GM21390 (cell line): ENCODE data around the gene CST1.
"Not testable (repeated sequence)": the region's sequence is repeated elsewhere in the genome, so short reads cannot be mapped to it uniquely, and the experiment has no call there.

Experiments
- ATAC-seq: cut with Tn5 transposase; IDR thresholded peaks from one replicate; pipeline ENCODE4 v1.9.1; 2021; ENCODE audit not compliant: unreplicated experiment

Gene CST1

GRCh38 chr20:23711778-23712177, 39.0 kb downstream of the CST1 start:
- ATAC-seq: not testable (repeated sequence)

GRCh38 chr20:23710771-23711170, 40.0 kb downstream of the CST1 start:
- ATAC-seq: no peak

GRCh38 chr20:23705895-23706294, 44.8 kb downstream of the CST1 start:
- ATAC-seq: no peak

DNA sequence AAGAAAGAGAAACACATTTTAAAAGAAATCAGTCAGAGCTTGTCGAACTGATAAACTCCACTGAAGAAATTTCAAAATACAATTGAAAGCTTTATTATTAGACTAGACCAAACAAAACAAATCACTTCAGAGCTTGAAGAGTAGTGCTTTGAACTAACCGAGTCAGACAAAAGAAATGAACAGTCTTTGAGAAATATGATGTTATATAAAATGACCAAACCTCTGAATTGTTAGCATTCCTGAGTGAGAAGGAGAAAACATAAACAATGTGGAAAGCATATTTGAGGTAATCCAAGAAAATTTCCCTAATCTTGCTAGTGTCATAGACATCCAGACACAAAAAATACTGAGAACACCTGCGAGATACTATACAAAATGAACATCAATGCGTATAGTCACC, 48.7 kb downstream of the CST1 start:
- no peak for ATAC-seq

DNA sequence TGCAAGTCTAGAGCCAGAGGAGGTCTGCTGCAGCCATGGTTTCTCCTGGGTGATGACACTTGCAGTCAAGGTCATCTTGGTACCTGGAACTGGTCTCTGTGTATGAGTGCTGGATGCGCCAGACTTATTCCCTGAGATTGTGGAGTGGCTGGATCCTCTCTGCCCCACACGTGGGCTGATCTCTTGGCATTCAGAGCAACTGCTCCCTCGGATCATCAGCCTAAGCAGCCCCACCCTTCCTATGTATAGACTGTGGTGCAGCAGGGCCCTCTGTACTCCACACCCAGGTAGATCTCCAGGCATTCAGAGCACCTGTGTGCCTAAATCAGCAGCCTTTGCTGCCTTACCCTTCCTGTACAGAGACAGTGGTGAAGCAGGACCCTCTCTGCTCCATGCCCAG, 49.8 kb downstream of the CST1 start:
- ATAC-seq: no peak

DNA sequence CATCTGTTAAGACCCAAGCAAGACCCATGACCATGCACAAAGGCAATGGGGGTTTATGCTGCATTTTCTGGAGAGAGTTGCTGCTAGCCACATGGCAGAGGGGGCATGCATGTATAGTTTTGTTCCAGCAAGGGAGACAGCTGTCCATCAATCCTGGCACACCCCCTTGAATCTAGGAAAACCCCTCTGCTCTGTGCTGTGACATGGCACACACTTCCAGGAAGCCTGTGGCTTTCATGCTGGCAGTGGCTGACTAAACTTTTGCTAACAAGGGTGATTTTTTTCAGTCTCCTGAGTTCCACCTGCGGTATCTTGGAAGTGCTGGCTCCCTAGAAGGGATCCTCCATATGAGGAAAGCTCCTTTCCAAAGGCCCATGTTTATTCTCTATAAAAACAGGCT, 52.8 kb downstream of the CST1 start:
- ATAC-seq: no peak
